ENCODE data around the gene TEAD1.

The TEAD1 gene

DNA sequence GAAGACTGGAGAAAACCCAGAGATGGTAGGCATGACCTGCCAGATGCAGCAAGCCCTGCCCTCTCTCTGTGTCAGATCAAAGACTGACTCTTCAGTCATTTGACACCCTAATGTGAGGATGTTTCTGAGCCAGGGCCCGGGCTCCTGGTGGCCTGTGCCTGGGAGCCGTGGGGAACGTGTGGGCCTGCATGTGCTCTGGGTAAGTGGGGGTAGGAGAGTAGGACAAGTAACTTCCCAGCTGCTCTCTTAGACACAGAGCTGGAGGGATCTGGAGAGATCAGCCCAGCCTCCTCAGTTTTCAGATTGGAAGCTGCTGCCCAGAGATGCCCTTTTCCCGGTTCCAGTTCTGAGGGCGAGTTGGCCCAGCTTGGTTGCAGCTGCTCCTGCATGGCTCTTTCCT is 110.8 kb downstream of the TEAD1 start:
- no peak overlapping the region for H3K4me3 ChIP-seq (ENCODE audit: low read depth, low read length)
- DNase-seq (ENCODE audit: low read depth): no peak
- TF ChIP-seq, protein P1, sequence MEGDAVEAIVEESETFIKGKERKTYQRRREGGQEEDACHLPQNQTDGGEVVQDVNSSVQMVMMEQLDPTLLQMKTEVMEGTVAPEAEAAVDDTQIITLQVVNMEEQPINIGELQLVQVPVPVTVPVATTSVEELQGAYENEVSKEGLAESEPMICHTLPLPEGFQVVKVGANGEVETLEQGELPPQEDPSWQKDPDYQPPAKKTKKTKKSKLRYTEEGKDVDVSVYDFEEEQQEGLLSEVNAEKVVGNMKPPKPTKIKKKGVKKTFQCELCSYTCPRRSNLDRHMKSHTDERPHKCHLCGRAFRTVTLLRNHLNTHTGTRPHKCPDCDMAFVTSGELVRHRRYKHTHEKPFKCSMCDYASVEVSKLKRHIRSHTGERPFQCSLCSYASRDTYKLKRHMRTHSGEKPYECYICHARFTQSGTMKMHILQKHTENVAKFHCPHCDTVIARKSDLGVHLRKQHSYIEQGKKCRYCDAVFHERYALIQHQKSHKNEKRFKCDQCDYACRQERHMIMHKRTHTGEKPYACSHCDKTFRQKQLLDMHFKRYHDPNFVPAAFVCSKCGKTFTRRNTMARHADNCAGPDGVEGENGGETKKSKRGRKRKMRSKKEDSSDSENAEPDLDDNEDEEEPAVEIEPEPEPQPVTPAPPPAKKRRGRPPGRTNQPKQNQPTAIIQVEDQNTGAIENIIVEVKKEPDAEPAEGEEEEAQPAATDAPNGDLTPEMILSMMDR (IDR thresholded peaks at IDR 0.05; ENCODE audit: insufficient read depth, low read depth, low read length, missing control alignments): no peak

DNA sequence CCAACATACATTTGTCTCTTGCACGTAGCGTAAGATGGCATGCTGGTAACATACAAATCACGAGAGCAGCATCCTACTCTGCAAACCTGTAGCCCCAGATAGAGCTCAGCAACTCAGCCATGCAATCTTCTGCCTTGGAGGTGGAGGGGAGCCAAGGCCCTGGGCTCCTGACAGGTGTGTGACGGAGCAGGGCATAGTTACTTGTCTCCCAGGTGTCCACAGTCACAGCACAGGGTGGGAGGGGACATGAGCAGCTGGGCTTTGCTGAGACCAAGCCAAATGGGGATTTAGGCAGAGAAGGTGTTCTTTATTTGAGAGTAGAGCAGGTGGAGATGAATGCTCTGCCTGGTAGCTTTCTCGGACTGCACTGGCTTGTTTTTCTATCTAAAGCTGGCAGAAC is 111.7 kb downstream of the TEAD1 start:
- TF ChIP-seq, protein P1 (IDR thresholded peaks at IDR 0.05; ENCODE audit: insufficient read depth, low read depth, low read length, missing control alignments): no peak
- no peak for DNase-seq (ENCODE audit: low read depth)
- H3K4me3 ChIP-seq (ENCODE audit: low read depth, low read length): no peak overlapping the region

DNA sequence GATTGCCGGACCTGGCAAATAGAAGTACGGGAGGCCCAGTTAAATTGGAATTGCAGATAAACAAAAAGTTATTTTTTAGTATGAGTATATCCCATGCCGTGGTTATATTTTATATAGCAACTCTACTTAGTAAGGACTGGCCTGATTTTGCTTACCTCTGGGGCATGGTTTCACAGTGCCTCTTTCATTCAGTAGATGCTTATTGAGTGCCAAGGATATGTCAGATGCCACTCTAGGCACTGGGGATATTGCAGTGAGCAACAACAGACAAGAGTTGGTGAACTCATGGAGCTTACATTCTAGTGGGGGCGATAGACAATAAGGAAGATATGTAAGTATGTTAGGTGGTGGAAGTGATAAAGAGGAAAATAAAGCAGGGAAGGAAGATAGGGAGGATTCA is 112.2 kb downstream of the TEAD1 start:
- no peak for DNase-seq (ENCODE audit: low read depth)
- no peak overlapping the region for H3K4me3 ChIP-seq (ENCODE audit: low read depth, low read length)
- TF ChIP-seq, protein P1 (IDR thresholded peaks at IDR 0.05; ENCODE audit: insufficient read depth, low read depth, low read length, missing control alignments): no peak

DNA sequence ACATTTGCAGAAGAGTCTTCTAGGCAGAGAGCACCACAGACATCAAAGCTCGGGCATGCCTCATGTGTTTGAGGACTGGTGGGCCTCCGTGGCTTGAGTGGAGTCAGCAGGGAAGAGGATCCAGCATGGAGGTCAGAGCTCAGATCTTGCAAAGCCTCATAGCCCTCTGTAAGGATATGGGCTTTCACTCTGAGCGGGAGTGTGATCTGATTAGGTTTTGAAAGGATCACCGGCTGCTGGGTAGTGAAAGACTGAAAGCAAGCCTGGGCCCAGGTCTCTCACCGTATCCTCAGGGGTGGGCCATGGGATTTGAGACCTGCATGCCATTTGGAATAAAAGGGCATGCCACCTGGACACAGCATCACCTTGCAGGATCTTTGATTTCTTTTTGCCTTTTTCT is 112.7 kb downstream of the TEAD1 start:
- DNase-seq (ENCODE audit: low read depth): no peak
- TF ChIP-seq, protein P1 (IDR thresholded peaks at IDR 0.05; ENCODE audit: insufficient read depth, low read depth, low read length, missing control alignments): no peak
- no peak overlapping the region for H3K4me3 ChIP-seq (ENCODE audit: low read depth, low read length)

DNA sequence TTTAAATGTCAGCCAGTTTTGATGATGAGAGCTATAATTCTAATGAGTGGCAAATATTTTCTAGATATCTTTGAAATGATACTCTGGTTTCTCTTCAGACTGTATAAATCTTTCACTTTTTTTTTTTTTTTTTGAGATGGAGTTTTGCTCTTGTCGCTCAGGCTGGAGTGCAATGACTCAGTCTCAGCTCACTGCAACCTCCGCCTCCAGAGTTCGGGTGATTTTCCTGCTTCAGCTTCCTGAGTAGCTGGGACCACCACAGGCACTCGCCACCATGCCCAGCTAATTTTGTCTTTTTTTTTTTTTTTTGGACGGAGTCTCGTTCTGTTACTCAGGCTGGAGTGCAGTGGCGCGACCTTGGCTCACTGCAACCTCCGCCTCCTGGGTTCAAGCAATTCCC is 113.6 kb downstream of the TEAD1 start:
- TF ChIP-seq, protein P1 (IDR thresholded peaks at IDR 0.05; ENCODE audit: insufficient read depth, low read depth, low read length, missing control alignments): no peak
- DNase-seq (ENCODE audit: low read depth): no peak

DNA sequence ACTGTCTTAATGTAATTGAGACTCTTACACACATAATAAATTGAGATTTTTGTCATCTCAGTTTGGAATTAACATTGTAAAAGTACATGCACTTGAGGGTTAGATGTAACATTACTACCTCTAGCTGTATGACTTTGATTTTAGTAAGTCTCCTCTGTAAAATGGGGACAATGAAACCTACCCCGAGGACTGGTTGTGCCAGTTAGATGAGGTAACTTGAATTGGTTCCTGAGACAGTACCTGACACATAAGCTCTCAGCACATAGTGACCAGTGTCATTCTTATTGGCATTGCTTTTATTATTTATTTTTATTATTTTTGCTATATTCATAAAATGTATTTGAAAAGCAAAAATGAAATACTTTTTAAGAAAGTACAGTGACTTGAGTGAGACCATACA is 114.8 kb downstream of the TEAD1 start:
- no peak overlapping the region for H3K4me3 ChIP-seq (ENCODE audit: low read depth, low read length)
- TF ChIP-seq, protein P1 (IDR thresholded peaks at IDR 0.05; ENCODE audit: insufficient read depth, low read depth, low read length, missing control alignments): no peak
- no peak for DNase-seq (ENCODE audit: low read depth)

More for the DNA sequence above, 113.6 kb downstream of the TEAD1 start:
- no peak overlapping the region for H3K4me3 ChIP-seq (ENCODE audit: low read depth, low read length)

DNA sequence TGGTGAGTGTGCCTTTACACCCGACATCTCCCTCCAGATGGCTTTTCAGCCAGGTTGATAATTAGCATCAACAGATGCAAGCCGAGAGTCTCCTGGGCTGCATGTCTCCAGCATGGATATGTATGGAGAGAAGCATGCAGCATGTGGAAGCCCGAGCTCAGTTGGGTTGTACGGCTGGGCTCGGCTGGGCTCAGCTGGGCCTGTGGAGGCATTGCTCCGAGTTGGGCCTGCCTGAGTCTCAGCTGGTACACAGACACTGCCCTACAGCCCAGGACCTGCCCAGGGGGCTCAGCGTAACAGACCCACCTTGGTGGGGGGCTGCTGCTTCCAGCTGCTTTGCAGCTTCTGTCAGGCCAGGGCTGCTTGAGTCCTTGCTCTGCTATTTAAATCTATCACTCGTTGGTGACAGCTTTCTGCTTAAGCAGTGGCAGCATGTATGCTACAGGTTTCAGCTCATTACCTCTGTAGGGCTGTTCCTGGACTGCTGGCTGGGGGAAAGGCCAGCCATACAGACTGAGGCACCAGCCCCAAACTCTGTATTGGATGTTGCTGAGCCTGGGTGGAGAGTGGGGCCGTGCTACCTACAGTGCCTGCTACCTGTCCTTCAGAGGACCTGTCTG is 115.5 kb downstream of the TEAD1 start:
- DNase-seq (ENCODE audit: low read depth): no peak
- no peak overlapping the region for H3K4me3 ChIP-seq (ENCODE audit: low read depth, low read length)
- TF ChIP-seq, protein P1 (IDR thresholded peaks at IDR 0.05; ENCODE audit: insufficient read depth, low read depth, low read length, missing control alignments): no peak

Data from GM12865 (cell line).